Measurements from ENCODE around the gene TES. TPM values are rescaled to one million over a fixed set of nuclear protein-coding genes. Genes with fewer than 3 reads are reported as not detected.

TES gene
- total and polyA plus RNA-seq, 2 experiments from 2014 or later = 37.3 to 38.3 TPM

- TF ChIP-seq, protein P1, sequence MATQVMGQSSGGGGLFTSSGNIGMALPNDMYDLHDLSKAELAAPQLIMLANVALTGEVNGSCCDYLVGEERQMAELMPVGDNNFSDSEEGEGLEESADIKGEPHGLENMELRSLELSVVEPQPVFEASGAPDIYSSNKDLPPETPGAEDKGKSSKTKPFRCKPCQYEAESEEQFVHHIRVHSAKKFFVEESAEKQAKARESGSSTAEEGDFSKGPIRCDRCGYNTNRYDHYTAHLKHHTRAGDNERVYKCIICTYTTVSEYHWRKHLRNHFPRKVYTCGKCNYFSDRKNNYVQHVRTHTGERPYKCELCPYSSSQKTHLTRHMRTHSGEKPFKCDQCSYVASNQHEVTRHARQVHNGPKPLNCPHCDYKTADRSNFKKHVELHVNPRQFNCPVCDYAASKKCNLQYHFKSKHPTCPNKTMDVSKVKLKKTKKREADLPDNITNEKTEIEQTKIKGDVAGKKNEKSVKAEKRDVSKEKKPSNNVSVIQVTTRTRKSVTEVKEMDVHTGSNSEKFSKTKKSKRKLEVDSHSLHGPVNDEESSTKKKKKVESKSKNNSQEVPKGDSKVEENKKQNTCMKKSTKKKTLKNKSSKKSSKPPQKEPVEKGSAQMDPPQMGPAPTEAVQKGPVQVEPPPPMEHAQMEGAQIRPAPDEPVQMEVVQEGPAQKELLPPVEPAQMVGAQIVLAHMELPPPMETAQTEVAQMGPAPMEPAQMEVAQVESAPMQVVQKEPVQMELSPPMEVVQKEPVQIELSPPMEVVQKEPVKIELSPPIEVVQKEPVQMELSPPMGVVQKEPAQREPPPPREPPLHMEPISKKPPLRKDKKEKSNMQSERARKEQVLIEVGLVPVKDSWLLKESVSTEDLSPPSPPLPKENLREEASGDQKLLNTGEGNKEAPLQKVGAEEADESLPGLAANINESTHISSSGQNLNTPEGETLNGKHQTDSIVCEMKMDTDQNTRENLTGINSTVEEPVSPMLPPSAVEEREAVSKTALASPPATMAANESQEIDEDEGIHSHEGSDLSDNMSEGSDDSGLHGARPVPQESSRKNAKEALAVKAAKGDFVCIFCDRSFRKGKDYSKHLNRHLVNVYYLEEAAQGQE (IDR thresholded peaks at IDR 0.05; ENCODE audit: unreplicated experiment) = no peak
- TF ChIP-seq EZH2 (IDR thresholded peaks at IDR 0.05; ENCODE audit: low read depth, unreplicated experiment) (no peak), CREB1 (CRISPR knock-in tag; IDR thresholded peaks at IDR 0.05; ENCODE audit: low read depth) (no peak), STAT1 (IDR thresholded peaks at IDR 0.05; ENCODE audit: unreplicated experiment) (no peak), JUNB (IDR thresholded peaks at IDR 0.05; ENCODE audit: unreplicated experiment) (no peak), CTCF (conservative IDR thresholded peaks at IDR 0.05; ENCODE audit: low read depth in 2 of 2) (no peak), NANOG (IDR thresholded peaks at IDR 0.05; ENCODE audit: borderline replicate concordance) (no peak), ZNF331 (CRISPR knock-in tag; IDR thresholded peaks at IDR 0.05; ENCODE audit: low read depth) (no peak)
Observed at GRCh38 chr7:116232920-116233319, 22.6 kb downstream of the TES start (continued).

DNA sequence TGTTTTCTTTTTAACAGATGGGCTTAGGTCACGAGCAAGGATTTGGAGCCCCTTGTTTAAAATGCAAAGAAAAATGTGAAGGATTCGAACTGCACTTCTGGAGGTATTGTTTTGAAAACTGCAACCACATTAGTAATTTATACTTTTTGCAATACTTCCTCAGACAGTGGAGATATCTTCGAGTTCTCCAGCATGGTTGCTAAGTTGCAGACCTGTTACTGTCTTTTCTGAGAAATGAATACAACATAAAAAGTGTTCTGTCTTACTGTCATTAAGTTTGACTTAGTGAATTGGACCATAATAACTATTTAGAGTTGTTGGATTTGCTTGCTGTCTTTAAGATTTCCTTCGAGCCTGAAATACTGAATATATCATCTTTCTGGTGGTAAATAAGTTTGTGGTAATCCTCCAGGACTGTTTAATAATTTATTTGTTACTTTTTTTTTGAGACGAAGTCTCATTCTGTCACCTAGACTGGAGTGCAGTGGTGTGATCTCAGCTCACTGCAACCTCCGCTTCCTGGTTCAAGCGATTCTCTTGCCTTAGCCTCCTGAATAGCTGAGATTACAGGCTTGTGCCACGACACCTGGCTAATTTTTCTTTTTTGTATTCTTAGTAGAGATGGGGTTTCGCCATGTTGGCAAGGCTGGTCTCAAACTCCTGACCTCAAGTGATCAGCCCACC is 24.3 kb downstream of the TES start:
- no peaks in the 10 kb centered on the region for H3K9me2 ChIP-seq (ENCODE audit: insufficient read depth)
- TF ChIP-seq ETS1 (IDR thresholded peaks at IDR 0.05) (no peak), POLR2AphosphoS5 (IDR thresholded peaks at IDR 0.05; ENCODE audit: low read depth) (no peak), JUNB (IDR thresholded peaks at IDR 0.05; ENCODE audit: unreplicated experiment) (no peak), ZNF114 (CRISPR knock-in tag; IDR thresholded peaks at IDR 0.05) (no peak), ZNF331 (CRISPR knock-in tag; IDR thresholded peaks at IDR 0.05; ENCODE audit: low read depth) (no peak), CREB1 (CRISPR knock-in tag; IDR thresholded peaks at IDR 0.05; ENCODE audit: low read depth) (no peak), NANOG (IDR thresholded peaks at IDR 0.05; ENCODE audit: borderline replicate concordance) (no peak), ZNF462 (CRISPR knock-in tag; IDR thresholded peaks at IDR 0.05) (no peak)

More for the DNA sequence above, 24.3 kb downstream of the TES start:
- no peak overlapping the region for H2AFZ ChIP-seq
- Mint-ChIP-seq H3K27me3 (ENCODE audit: insufficient read depth, low read depth, poor library complexity) (peaks cover 2% of the 10 kb centered on the region), H3K27ac (no peak overlapping the region), H3K4me3 (no peak overlapping the region), H3K4me1 (peaks cover 28% of the 10 kb centered on the region), H3K9me3 (no peaks in the 10 kb centered on the region), H3K36me3 (ENCODE audit: low read depth) (no peaks in the 10 kb centered on the region)
- H3K4me1 ChIP-seq (ENCODE audit: insufficient read depth) = peaks cover 23% of the 10 kb centered on the region
- H4K20me1 ChIP-seq (replicated peaks; ENCODE audit: insufficient read depth) = no peaks in the 10 kb centered on the region
- no peaks in the 10 kb centered on the region for H3K27me3 ChIP-seq (ENCODE audit: insufficient read depth)
- peaks cover 18% of the 10 kb centered on the region; the same call in 1 of the 2 replicates for H3K79me2 ChIP-seq (replicated peaks; ENCODE audit: insufficient read depth)
- no peak overlapping the region for H3K4me2 ChIP-seq
- ATAC-seq (no peak), DNase-seq (ENCODE audit: low spot score) (no peak)
- H3K36me3 ChIP-seq (ENCODE audit: insufficient read depth) = no peaks in the 10 kb centered on the region
- no peak overlapping the region for H3K27ac ChIP-seq (ENCODE audit: low read depth)
- no peak overlapping the region for H3K4me3 ChIP-seq
- H3F3A ChIP-seq (replicated peaks; ENCODE audit: low read depth) = no peaks in the 10 kb centered on the region
